HG02885 (cell line): ENCODE measurements around the gene CASP3.
"Not testable (repeated sequence)": the region's sequence is repeated elsewhere in the genome, so short reads cannot be mapped to it uniquely, and the experiment has no call there.

ENCODE experiments used
- ATAC-seq: cut with Tn5 transposase; IDR thresholded peaks from one replicate; pipeline ENCODE4 v1.9.1; 2021; ENCODE audit warnings: mild to moderate bottlenecking; ENCODE audit not compliant: unreplicated experiment, poor library complexity

The CASP3 gene

DNA sequence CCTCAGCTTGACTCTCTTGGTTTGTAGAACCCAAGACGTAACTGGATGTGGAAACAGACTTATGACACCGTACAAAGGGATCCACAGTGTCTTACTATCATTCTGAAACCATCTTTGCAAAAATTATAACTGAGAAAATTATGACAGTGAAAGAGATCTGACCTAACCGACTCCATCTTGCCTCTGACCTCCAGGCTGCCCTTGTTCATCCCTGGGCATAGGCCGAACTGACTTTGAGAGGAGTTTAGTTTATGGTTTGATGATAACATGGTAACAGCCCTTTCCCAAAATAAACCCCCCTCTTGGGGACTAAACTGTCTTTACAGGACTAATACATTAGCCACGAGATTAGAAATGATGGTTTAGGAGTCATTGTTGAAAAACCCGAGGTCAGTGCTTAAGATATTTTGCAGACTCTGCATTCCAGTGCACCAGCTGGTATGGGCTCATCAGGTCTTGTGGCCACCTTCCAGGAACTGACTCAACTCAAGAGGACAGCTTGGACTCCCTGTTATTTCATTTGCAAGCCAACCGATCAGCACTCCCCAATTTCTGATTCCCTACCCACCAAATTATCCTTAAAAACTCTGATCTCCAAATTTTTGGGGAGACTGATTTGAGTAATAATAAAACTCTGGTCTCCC, 49.6 kb downstream of the CASP3 start:
- no peak for ATAC-seq

DNA sequence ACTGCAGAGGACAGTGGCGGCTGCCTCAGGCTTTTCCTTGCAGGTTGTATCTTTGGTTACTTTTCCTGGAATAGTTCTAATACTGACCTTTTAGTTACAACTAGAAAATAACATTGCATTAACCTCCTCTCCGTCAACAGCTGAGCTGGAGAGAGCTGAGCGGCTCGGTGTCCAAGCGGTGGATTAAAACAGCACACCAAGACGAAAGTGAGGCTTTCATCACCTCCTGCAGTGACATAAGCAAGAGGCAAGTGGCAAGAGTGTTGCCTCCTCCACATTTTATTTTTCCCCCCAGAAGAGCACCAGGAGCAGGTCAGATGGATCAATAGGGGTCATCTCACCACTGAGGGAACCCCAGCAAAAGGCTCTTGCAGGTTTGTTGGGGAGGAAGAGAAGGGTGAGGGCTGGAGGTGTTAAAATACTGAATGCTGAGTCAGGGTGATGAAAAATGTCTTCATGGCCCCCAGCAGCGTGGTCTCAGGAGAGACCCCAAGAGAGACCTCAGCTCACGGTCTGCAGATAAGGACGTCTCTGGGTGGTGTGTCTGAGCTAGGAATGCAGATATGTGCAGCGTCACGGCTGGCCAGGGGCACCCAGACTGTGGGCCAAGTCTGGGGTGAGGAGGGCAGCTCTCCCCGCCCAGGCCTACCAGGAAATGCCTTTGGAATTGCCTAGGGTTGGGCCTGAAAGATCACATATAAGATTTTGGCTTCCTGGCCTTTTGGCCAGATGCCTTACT, 50.3 kb downstream of the CASP3 start:
- ATAC-seq, result no peak

DNA sequence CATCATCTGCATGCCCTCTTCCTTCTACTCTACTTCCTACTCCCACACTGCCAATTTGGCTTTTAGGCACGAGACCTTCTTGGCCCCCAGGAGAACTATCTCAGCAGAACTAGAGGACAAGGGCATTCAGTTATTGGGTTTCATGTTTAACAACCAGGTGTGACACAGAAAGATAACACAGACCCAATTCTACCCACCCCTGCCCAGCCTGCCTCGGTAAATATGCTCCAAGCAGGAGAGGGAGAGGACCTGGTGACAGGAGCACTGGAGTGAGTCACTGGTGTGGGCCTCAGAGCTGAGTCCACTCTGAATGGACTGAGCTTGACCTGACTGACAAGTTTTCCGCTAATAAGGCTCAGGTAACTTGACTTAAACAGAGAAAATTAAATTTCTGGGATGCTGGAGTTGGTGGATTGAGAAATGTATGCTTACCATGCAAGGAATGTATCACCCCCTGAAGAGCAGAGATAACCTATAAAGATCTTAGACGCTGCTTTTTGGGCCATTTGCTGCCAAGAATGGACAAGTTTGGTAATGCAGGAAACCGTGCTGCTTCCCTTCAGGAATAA, 52.5 kb downstream of the CASP3 start:
- ATAC-seq, result no peak

DNA sequence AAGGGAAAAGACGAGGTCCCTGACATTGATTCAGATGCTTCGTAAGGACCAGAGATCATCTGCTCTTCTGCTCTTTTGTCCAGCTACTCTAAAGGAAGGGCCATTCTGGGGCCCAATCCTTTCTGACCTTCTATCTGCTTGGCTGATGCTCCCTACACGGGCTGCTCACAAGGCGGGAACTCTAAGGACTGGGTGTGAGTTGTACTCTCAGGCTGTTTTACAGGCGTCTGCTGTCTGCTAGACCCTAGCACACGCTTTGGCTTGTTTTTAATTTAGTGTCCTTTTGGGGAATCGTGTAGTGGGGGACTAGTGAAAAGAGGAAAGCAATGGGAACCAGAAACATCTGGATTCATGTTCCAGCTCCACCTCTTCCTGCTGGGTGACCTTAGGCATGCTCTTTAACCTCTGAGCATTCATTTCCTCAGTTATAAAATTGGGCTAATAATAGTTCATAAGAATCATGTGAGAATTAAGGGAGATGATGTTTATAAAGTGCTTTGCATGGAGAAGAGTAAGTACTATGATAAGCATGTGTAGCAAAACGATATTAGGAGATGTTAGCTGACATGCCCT, 53.1 kb downstream of the CASP3 start:
- no peak for ATAC-seq

DNA sequence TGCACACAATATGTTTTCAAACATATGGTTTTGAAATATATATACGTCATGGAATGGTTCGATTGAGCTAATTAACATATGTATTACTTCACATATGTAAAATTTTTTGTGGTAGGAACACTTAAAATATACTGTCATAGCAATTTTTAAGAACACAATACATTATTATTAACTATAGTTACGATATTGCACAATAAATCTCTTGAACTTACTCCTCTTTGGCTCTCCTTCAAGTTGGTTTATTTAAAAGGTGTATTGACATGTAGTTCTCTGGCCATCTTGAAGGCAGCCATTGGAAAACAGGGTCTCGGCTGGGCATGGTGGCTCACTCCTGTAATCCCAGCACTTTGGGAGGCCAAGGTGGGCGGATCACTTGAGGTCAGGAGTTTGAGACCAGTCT, 53.8 kb downstream of the CASP3 start:
- ATAC-seq, result no peak

DNA sequence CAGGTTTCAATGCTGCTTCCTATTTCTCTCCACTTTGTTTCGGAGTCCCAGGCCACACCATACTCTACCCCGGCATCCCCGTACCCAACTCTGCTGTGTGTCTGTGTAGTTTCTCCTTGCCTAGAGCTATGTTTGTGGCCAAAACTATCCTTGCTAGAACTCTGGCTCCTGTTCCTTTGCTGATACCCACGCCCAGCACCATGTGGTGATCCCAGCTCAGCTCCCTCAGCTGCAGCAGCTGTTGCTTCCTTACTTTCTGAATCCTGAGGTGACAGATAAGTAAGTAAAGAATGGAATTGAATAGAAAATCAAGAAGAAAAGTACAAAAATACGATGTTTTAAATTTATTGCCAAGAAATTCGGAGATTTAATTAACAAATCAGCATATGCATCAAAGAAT, 55.8 kb downstream of the CASP3 start:
- no peak for ATAC-seq

DNA sequence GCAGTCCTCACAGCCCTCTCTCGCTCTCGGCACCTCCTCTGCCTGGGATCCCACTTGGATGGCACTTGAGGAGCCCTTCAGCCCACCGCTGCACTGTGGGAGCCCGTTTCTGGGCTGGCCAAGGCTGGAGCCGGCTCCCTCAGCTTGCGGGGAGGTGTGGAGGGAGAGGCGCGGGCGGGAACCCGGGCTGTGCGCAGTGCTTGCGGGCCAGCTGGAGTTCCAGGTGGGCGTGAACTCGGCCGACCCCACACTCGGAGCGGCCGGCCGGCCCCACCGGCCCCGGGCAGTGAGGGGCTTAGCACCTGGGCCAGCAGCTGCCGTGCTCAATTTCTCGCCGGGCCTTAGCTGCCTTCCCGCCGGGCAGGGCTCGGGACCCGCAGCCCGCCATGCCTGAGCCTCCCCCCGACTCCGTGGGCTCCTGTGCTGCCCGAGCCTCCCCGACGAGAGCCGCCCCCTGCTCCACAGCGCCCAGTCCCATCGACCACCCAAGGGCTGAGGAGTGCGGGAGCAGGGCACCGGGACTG, 57.4 kb downstream of the CASP3 start:
- not testable (repeated sequence) for ATAC-seq

DNA sequence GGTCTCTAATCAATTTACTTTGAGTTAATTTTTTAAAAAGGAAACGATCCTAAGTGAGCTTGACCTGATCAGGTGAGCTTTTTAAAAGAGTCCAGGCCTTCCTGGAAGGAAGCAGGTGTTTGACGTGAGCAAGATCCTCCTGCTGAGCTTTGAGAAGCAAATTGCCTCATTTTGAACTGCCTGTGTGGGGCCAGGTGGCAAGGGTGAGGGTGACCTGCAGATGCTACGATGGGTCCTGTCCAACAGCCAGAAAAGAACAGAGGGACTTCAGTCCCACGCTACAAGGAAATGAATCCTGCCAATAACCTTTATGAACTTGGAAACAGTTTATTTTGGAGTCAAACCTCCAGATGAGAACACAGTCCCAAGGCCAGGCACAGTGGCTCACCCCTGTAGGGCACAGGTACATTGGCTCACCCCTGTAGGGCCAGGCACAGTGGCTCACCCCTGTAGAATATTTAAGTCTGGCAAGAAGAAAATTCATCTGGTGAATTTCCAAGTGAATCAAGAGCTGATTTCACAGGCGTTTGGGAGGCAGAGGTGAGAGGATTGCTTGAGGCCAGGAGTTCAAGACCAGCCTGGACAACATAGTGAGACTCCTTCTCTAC, 58.1 kb downstream of the CASP3 start:
- ATAC-seq, result no peak

DNA sequence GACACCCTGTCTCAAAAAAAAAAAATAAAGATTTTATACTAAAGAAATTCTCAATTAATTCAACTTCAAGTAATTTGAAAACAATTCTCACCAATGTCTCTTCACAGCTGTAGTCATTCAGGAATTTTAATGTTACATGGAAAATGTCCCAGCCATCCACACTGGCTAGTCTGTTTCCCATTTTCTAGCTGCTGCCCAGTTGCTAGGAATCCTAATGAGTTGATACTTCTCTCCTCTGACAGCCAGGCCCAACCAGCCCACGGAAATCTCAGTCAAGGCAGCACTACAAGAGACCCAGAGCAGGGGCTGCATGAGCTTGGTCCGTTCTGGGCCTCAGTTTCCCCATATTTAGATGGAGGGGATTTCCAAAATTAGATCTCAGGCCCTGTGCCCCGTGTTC, 59.1 kb downstream of the CASP3 start:
- no peak for ATAC-seq

DNA sequence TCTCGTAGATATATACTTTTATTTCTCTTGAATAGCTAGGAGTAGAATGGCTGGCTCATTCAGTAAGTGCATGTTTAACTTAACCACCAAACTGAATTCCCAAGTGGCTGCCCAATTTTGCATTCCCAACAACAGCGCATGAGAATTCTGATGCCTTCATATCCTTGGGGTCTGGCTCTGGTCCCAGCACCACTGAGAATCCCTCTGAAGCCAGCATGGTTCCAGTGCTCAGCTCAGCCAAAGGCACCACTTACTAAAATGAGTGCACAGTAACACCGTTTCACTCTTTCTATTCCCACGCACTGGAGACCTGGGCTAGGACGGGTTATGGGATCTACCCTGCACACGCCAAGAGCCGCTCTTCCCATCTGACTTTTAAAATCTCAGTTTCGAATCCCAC, 60.4 kb downstream of the CASP3 start:
- ATAC-seq, result no peak

DNA sequence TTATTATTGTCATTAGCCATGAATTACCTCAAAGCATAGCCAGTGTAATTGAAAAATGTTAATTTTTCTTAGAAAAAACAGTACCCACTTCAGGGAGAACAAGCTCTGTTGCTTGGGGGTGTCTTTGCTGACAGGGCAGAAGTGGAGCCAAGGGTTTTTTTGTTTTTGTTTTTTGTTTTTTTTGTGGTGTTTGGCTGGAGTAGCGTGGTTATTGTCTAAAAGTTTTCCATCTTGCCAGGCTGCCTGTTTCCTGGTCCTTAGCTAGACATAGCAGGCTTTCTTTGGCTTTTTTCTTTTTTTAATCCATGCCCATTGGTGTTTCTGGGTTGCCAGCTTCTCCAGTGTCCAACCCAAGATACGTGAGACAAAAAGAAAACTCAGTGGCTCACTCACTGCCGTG, 61.5 kb downstream of the CASP3 start:
- ATAC-seq, result no peak

DNA sequence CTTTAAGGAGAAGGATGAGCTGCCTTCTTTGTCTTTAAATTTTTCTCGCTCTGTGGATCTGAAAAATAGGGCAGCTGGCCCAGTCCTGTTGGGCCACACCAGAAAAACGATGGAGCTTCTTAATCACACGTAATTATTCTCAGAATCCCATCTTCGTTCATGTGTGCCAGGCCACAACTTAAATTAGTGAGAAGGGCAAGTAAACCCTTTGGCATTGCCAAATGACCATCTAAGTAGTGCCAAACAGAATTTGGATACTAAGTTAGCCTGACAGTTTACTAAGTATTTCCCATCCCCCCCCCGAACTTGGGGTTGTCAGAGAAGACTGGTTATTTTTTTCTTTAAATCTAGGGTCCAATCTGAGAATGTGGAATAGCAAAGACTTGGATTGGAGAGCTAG, 62.0 kb downstream of the CASP3 start:
- no peak for ATAC-seq

DNA sequence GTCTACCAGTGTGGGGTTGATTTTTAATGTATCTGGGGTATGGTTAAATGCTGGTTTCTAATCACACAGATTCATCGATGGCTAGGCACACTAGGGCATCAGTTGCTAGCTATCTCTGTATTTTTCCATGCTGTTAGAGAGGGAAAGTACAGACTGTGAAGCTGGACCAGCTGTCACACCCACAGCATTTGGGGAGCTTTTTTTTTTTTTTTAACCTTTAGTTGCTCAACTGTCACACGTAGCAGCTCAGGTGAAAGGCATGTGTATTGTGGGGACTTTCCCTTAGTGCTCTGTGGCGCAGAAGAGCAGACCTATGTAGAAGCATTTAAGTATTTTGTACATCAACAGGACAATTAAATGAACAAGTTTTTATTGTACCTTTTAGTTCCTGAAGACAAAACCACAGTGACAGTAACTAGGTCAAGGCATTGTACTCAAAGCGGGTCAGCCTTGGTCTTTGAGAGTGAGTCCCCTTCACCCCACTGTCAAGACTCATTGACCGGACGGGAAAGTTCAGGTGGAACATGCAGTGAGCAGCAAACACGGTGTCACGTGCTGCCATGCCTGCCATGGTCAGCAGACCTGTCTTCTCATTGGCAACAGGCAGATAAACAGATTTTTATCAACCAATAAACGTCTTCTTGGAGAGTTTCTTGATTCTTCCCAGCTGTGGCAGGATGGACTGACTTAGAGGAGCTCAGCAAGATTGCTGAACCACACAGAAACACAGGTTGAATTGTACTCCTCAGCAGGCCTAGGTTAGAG, 65.3 kb downstream of the CASP3 start:
- peak; percentile 70 for ATAC-seq
